Ectodermal cell (in vitro differentiated cells): ENCODE data around the gene GSPT2.

ENCODE experiments used
- H3K27ac ChIP-seq: 2 replicates; pipeline ENCODE4 v1.7.0; 2013; ENCODE audit warnings: mild to moderate bottlenecking, low read depth, low read length; ENCODE audit not compliant: insufficient read depth, poor library complexity, severe bottlenecking
- H3K27me3 ChIP-seq: 2 replicates; pipeline ENCODE4 v1.7.0; 2013; ENCODE audit warnings: mild to moderate bottlenecking, low read length; ENCODE audit not compliant: insufficient read depth, control insufficient read depth, poor library complexity, severe bottlenecking
- H3K36me3 ChIP-seq: one replicate; pipeline ENCODE4 v1.7.0; 2013; ENCODE audit warnings: low read length; ENCODE audit not compliant: control insufficient read depth, insufficient read depth
- H3K4me1 ChIP-seq: one replicate; pipeline ENCODE4 v1.7.0; 2013; ENCODE audit warnings: low read length; ENCODE audit not compliant: control insufficient read depth, insufficient read depth
- H3K4me3 ChIP-seq: 2 replicates; pipeline ENCODE4 v1.7.0; 2013; ENCODE audit warnings: low read depth, low read length, control low read depth; ENCODE audit not compliant: insufficient read depth
- H3K9me3 ChIP-seq: 2 replicates; pipeline ENCODE4 v1.7.0; 2013; ENCODE audit warnings: mild to moderate bottlenecking, low read length, moderate library complexity; ENCODE audit not compliant: control insufficient read depth
- WGBS, 2 experiments: methylation state at CpG; one replicate each; pipeline ENCODE4 v1.1.7; 2013; ENCODE audit warnings: missing lambda C conversion rate in 2 of 2; 5-methylcytosine and 5-hydroxymethylcytosine counted together

Gene GSPT2

DNA sequence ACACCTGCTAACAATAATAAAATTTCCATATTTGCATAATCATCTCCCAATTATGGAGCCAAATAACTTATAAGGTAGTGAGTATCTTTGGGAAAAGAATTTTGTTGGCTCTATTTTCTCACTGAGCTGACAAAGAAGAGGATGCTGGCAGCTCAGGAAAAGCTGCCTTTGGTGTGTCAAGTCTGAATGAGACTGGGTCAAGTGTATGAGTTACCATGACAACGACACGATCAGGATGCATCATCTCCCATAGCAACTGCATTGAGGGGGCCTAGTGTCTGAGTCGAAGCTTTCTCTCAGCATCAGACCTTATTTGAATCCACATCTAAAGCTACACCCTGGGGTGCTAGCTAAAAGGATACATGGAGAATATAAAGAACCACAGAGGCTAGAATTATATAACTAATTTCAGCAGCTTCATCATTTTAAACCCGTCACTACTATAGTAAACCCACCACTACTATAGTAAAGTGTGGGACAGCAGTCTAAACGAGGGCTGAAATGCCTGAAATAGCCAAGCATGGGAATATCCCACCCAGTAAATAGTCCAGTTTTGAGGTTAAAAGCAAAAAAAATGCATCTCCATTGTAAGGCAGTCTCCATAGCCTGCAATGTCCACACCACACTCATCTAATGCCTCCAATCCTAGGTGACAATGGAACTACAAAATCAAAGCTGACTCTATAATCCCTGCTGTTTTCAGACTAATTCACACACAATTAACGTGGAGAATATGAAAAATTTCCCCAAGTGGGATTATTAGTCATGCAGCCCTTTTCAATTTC lies 16.0 kb downstream of the GSPT2 start:
- H3K27ac ChIP-seq: no peak overlapping the region
- no peak overlapping the region for H3K4me3 ChIP-seq
- WGBS, 2 experiments: 68 to 75% methylated on average over 3 to 6 of the region's 6 CpGs
- H3K36me3 ChIP-seq: no peaks in the 10 kb centered on the region
- H3K4me1 ChIP-seq: no peaks in the 10 kb centered on the region
- H3K9me3 ChIP-seq: no peaks in the 10 kb centered on the region
- H3K27me3 ChIP-seq: no peaks in the 10 kb centered on the region

DNA sequence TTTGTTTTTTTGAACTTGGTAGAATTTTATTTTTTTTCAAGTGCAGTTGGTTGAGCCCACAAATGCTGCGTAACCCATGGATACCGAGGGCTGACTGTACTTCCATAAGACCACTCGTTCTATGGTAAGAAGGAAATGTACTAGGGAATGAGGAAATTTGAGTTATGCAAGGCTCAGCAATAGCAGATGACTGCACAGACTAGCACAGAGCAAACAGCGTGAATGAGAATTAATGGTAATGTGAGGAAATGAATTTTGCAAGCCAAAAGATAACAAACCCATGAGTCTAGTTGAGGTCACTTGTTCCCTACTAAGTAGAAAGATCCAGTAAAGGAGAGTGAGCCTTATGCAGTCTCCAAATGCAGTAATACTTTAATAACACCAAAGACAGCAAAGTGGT lies 17.4 kb downstream of the GSPT2 start:
- Histone ChIP-seq H3K9me3 (no peaks in the 10 kb centered on the region), H3K27me3 (no peaks in the 10 kb centered on the region), H3K4me1 (no peaks in the 10 kb centered on the region), H3K27ac (no peak overlapping the region), H3K36me3 (no peaks in the 10 kb centered on the region), H3K4me3 (no peak overlapping the region)
- 97 to 98% methylated on average over 4 of the region's 4 CpGs for WGBS, 2 experiments

DNA sequence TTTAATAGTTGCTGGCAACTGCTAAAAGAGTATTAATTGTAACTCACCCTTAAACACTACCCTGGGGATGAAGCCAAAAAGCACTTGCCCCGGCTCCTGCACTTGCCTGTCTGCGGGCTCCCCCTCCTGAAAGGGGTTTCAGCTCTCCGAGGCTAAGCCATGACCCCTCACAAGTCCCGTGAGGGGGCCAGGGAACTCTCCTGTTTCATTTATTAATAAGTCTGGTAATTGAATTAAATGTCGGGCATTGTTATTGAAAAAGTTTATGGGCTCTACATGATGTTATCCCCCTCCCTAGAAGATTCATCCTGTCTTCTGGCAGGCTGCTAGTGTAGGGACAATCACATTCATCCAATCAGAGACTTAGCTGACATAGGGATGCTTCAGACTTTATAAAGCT lies 23.3 kb downstream of the GSPT2 start:
- WGBS, 2 experiments: 80 to 90% methylated on average over 4 to 5 of the region's 5 CpGs
- no peak overlapping the region for H3K4me3 ChIP-seq

DNA sequence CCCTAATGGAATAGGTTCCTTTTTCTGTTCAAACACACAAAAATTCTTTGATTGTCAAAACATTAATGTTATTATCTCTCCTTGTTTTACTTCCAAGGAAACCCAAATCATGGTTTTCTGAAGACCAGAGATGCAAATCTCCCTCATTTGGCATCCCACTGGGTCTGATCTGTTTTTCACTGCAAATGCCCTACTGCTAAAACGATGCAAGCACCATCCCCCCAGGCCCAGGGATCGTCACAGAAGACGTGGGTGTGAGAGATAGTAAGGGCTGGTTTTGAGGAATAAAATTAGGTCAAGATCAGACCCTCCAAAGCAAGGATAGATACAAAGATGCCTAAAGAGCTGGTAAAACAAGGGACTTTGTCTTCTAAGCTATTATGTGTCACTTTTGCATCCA lies 33.6 kb downstream of the GSPT2 start:
- Histone ChIP-seq H3K36me3 (no peaks in the 10 kb centered on the region), H3K27me3 (no peaks in the 10 kb centered on the region), H3K27ac (no peak overlapping the region), H3K4me3 (no peak overlapping the region), H3K9me3 (no peaks in the 10 kb centered on the region), H3K4me1 (no peaks in the 10 kb centered on the region)
- WGBS, 2 experiments: 0 to 20% methylated on average over 1 to 3 of the region's 3 CpGs

More for the DNA sequence above, 23.3 kb downstream of the GSPT2 start:
- Histone ChIP-seq H3K36me3 (no peaks in the 10 kb centered on the region), H3K27ac (no peak overlapping the region), H3K4me1 (no peaks in the 10 kb centered on the region), H3K27me3 (no peaks in the 10 kb centered on the region), H3K9me3 (no peaks in the 10 kb centered on the region)

DNA sequence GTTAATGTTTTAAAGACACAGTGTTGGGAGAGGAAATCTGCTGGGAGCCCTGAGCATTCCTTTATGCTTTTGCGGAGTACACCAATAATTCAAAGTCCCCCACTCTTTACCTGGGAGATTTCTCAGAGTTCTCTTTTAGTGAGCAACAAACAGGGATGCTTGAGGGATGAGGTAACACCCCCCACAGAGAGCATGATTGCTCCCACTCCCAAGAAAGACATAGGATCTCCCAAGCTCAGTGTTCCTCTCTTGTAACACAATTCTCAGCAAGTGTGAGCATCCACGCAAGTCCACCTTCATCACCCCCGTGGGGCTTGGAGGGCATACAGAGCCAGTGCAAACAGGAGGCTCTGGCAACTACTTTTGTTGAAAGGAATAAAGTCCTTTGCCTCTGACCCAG lies 36.1 kb downstream of the GSPT2 start:
- Histone ChIP-seq H3K27me3 (no peaks in the 10 kb centered on the region), H3K9me3 (no peaks in the 10 kb centered on the region), H3K36me3 (no peaks in the 10 kb centered on the region), H3K4me1 (no peaks in the 10 kb centered on the region), H3K4me3 (no peak overlapping the region), H3K27ac (no peak overlapping the region)
- WGBS, 2 experiments: 66 to 76% methylated on average over 3 of the region's 3 CpGs

DNA sequence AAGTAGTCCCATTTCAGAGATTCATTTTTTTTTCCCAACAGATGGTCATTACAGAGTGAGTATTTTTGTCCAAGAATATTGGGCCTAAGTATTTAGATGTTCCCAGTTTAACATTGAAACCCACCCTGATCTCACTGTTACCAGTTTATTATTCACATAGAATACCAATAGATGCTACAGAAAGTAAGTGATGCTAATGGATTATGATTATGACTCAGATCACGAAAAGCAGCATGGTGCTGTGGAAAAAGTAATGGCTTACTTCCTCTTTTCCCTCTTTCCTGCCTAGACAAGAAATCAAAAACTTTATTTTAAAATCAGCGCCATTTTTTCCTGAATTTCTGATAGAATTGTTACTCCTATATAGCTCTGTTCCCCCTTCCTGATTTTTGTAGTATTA lies 51.9 kb downstream of the GSPT2 start:
- no peak overlapping the region for H3K27ac ChIP-seq
- 100% methylated on average over 1 of the region's 2 CpGs; no CpG with 5 or more reads in 1 of the 2 experiments for WGBS, 2 experiments

More for the DNA sequence above, 51.9 kb downstream of the GSPT2 start:
- no peaks in the 10 kb centered on the region for H3K27me3 ChIP-seq
- no peak overlapping the region for H3K4me3 ChIP-seq
- no peaks in the 10 kb centered on the region for H3K36me3 ChIP-seq
- no peaks in the 10 kb centered on the region for H3K9me3 ChIP-seq
- no peaks in the 10 kb centered on the region for H3K4me1 ChIP-seq
